GM12872 (cell line): ENCODE results near the gene ING4.

Experiments
- CTCF ChIP-seq: IDR thresholded peaks from 3 replicates; pipeline ENCODE4 v1.5.1; 2011; ENCODE audit warnings: low read depth, mild to moderate bottlenecking, low read length, moderate library complexity; ENCODE audit not compliant: insufficient read depth

The ING4 gene

DNA sequence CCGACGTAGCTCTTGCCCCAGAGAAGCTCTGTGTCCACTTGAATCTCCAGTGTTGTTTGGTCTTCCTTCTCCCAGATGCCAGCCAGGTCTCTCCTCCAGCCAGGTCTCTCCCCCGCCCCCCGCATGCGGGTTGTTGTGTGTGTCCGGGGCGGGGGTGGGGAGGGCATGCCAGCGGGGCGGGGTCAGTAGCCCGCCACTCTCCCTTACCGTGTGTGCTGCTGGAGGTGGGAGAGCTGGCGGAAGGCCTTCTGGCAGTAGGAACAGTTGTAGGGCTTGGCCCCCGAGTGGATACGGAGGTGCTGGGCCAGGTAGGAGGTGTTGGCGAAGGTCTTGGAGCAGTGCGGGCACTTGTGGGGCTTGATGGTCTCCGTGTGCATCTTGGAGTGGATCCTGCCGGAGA lies 9.2 kb upstream of the ING4 start:
- TF ChIP-seq CTCF: no peak

GRCh38 chr12:6667559-6668210 lies 4.8 kb upstream of the ING4 start:
- TF ChIP-seq CTCF: peak; percentile 45; the same call in 2 of the 3 replicates

- TF ChIP-seq CTCF: no peak
Measured at GRCh38 chr12:6666211-6666610, 3.3 kb upstream of the ING4 start.

GRCh38 chr12:6664902-6665301 lies 2.0 kb upstream of the ING4 start:
- no peak for TF ChIP-seq CTCF

DNA sequence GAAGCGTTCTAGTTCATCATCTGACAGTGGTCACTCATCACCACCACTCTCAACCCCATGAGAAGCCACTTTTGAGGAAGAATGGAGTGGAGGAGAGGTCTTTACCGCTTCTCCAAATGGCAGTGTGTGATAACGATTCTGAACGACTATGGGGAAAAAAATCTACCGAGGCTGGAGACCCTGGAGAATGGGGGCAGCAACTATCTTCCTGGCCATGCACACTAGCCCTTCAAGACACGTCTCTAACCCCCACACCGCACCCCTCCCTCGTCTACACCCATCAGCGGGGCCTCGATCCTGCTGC lies 365 bp downstream of the ING4 start:
- TF ChIP-seq CTCF: no peak

- TF ChIP-seq CTCF: no peak
Measured at GRCh38 chr12:6653987-6654386, 8.9 kb downstream of the ING4 start.

DNA sequence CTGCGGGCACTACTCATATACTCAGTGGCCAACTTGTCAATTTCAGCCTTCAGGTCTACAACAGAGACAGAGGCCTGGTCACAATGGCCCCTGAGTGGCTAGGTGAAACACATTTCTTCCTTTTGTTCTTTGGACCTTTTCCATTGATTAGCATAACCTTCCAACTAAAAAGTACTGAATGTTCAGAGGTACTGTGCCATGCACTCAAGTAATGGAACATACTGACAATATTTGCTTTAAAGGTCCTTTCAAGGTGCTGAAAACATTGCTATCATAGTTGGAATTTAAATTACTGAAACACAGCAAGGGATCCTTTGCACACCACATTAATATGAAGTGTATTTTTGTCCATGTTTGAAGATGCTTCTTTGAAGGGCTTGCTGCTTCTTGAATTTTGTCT lies 9.6 kb downstream of the ING4 start:
- TF ChIP-seq CTCF: no peak

- no peak for TF ChIP-seq CTCF
Measured at GRCh38 chr12:6652391-6652790, 10.5 kb downstream of the ING4 start.
